ENCODE results near the gene BTNL8.
"Not testable (repeated sequence)": the region's sequence is repeated elsewhere in the genome, so short reads cannot be mapped to it uniquely, and the experiment has no call there.

The BTNL8 gene

GRCh38 chr5:180885845-180886529 lies 13.0 kb upstream of the BTNL8 start:
- not testable (repeated sequence) for DNase-seq

DNA sequence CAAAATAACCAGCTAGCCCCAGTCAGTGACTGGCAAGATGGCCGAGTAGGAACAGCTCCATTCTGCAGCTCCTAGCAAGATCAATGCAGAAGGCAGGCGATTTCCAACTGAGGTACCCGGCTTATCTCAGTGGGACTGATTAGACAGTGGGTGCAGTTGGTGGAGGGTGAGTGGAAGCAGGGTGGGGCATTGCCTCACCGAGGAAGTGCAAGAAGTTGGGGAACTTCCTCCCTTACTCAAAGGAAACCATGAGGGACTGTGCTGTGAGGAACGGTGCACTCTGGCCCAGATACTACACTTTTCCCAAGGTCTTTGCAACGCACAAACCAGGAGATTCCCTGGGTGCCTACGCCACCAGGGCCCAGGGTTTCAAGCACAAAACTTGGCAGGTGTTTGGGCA lies 9.6 kb upstream of the BTNL8 start:
- DNase-seq, result no peak

DNA sequence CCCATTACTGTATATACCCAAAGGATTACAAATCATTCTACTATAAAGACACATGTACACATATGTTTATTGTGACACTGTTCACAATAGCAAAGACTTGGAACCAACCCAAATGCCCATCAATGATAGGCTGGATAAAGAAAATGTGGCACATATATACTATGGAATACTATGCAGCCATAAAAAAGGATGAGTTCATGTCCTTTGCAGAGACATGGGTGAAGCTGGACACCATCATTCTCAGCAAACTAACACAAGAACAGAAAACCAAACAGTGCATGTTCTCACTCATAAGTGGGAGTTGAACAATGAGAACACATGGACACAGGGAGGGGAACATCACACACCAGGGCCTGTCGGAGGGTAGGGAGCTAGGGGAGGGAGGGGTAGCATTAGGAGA lies 3.6 kb upstream of the BTNL8 start:
- not testable (repeated sequence) for DNase-seq

DNA sequence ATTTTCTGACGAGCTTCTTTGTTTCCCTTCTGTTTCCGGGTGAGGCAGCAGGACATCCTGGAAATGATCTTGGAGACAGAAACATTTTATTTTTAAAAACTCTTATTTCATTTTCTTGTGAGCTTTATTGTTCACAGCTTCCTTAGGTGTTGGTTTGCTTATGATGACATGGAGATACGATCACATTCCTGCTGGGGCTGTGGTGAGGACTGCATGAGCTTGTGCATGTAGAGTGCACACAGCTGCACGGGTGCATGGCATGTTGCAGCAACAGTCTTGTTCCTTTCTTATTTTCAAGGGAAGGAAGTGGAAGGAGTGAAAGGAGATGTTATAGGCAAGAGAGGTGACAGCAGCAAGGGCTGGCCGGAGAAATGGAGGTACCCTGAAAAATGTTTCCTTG lies 1.2 kb downstream of the BTNL8 start:
- no peak for DNase-seq

- DNase-seq, result no peak
Measured at GRCh38 chr5:180901319-180902009, 2.5 kb downstream of the BTNL8 start.

DNA sequence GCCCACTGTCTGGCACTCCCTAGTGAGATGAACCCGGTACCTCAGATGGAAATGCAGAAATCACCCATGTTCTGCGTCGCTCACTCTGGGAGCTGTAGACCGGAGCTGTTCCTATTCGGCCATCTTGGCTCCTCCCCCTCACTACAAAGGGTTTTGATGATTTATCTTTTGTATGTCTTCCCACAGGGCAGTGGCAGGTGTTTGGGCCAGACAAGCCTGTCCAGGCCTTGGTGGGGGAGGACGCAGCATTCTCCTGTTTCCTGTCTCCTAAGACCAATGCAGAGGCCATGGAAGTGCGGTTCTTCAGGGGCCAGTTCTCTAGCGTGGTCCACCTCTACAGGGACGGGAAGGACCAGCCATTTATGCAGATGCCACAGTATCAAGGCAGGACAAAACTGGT lies 9.4 kb downstream of the BTNL8 start:
- no peak for DNase-seq

GRCh38 chr5:180908998-180909731 lies 10.2 kb downstream of the BTNL8 start:
- no peak for DNase-seq

DNA sequence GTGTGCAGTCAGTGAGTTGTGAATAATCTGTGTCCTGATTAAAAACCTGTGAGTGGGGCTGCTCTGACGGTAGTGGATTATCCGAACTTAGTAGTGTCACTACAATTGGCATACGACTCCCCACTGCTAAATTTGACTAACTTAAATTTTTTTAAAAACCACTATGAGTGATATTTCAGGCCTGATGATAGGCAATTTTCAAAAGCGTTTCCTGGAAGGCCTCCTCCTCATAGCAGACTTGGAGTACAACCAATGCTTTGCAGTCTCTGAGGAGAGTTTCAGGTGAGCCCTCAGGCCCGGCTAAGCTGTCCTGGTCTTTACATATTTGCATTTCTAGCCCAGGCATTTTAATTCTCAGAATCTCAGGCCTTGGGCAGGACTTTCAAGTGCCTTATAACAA lies 10.8 kb downstream of the BTNL8 start:
- DNase-seq, result no peak

DNA sequence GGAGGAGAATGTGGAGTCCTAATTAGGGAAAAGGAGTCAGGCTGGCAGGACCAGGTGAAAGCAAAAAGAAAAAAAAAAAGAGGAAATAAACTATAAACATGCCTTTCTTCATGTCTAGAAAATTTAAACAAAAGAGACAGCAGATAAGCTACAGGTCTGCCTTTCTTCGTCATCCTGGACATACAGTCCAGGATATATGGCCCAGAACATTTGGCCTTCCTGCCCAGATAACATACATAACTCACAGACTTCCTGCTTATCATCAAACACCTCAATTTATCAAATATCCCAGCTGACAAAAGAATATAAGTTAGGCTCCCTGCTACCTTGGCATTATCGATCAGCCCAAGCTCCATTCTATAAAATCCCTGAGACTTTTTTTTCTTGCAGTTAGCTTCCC lies 11.2 kb downstream of the BTNL8 start:
- DNase-seq, result no peak

DNA sequence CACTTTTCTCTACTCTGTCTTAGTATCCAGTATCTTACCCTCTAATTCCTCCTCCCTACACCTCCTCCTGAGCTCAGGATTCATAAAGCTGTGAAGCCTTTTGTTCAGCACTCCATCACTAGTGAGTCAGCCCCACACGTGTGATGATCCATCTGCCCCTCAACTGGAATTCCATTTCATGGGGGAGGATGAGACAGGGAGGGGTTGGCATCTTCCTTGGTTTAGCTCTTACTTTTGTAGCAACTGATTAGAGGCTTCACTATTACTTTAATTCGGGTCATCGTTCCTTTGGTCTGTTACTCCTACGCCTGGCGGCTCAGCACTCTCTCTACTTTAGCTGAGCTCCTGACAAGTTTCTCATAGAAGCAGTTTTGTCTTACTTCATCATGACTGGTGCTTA lies 11.8 kb downstream of the BTNL8 start:
- no peak for DNase-seq

DNA sequence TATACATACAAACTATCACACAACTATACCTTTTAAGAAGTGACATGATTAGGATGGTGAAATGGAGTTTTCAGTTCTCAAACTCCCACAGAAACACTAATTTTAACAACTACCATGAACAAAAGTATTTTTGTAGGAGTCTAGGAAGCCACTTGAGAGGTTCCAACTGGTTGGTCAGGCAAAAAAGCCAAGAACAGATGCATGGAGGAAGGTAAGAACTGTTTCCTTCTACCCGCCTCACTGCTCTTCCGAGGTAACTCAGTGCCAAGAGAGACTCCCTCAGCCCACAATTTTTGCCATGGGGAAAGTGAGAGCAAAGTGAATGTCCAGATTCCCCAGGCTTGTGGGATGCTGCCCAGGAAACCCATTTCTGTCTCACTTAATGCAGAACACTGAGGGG lies 15.7 kb downstream of the BTNL8 start:
- no peak for DNase-seq

DNA sequence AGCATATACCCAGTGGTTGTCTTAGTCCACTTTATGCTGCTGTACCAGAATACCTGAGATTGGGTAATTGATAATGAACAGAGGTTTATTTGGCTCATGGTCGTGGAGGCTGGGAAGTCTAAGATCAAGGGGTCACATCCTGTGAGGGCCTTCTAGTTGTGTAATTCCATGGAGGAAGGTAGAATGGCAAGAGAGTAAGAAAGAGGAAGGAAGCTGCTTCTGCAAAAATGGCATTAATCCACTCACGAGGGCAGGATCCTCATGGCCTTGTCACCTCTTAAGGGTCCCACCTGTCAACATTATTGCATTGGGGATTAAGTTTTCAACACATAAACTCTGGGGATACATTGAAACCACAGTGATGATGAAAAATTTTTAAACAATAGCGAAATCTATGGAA lies 17.0 kb downstream of the BTNL8 start:
- no peak for DNase-seq

GRCh38 chr5:180918380-180918779 lies 19.4 kb downstream of the BTNL8 start:
- DNase-seq, result no peak

- DNase-seq, result no peak
Measured at GRCh38 chr5:180920710-180921109, 21.8 kb downstream of the BTNL8 start.

DNA sequence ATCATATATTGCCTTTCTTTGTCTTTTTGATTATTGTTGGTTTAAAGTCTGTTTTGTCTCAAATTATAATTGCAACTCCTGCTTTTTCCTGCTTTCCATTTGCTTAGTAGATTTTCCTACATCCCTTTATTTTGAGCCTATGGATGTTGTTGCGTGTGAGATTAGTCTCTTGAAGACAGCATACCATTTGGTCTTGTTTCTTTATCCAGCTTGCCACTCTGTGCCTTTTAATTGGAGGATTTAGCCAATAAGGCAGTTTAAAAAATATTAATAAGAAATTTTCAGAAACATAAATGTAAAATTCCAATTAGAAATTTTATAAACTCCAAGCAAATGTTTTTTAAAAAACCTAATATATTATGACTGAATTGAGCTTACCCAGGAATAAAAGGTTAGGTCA lies 24.0 kb downstream of the BTNL8 start:
- no peak for DNase-seq

DNA sequence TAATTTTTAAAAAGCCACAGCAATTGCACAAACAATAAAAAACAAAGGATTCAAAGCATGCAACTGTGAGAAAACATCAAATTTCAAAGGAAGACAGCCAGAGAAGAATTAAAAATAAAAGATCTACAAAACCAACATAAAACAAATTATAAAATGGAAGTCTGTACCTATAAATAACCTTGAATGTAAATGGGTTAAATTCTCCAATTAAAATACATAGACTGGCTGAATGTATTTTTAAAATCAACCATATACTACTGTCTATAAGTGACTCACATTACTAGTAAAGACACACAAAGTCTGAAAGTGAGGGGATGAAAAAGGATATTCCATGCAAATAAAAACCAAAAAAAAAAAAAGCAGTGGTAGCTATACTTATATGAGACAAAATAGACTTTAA lies 33.7 kb downstream of the BTNL8 start:
- no peak for DNase-seq

DNA sequence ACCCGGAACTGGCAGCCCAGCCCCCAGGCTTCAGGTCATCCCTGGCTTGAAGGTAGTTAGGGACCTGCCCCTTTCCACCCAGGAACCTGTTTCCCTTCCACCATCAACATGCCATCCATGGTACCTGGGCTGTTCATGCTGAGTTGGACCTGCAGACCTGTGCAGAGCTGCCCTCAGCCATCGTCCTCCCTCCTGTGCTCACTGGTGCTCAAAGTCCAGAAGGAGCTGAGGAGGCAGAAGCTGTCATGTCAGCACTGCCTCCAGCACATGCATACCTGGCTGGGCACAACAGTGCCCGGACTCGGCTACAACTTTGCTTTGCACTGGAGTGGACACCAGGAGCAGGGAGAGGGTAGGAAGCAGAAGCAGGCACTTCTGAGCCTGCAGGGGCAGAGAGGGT lies 36.2 kb downstream of the BTNL8 start:
- no peak for DNase-seq

GRCh38 chr5:180938294-180938693 lies 39.3 kb downstream of the BTNL8 start:
- DNase-seq, result no peak

DNA sequence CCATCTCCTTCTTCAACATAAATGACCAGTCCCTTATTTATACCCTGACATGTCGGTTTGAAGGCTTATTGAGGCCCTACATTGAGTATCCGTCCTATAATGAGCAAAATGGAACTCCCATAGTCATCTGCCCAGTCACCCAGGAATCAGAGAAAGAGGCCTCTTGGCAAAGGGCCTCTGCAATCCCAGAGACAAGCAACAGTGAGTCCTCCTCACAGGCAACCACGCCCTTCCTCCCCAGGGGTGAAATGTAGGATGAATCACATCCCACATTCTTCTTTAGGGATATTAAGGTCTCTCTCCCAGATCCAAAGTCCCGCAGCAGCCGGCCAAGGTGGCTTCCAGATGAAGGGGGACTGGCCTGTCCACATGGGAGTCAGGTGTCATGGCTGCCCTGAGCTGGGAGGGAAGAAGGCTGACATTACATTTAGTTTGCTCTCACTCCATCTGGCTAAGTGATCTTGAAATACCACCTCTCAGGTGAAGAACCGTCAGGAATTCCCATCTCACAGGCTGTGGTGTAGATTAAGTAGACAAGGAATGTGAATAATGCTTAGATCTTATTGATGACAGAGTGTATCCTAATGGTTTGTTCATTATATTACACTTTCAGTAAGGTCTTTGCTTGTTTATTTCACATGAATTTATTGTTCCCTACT lies 51.5 kb downstream of the BTNL8 start:
- DNase-seq, result no peak

DNA sequence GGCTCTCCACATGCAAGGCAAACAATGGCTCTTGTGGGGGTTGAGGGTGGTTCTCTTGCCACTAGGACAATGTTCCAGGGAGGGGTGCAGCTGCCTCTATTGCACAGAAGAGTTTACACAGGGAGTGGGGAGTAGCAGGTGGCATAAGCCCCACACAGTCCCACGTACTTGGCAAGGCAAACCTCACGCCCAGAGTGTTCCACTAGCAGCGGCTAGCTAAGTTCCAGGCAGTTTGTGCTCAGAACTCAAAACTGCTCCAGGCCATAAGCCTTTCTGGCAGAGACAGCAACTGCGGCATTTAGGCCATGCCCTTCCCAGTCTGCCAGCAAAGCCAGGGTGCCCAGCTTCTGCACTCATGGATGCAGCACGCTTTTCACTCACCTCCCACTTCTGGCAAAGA lies 60.7 kb downstream of the BTNL8 start:
- no peak for DNase-seq

DNA sequence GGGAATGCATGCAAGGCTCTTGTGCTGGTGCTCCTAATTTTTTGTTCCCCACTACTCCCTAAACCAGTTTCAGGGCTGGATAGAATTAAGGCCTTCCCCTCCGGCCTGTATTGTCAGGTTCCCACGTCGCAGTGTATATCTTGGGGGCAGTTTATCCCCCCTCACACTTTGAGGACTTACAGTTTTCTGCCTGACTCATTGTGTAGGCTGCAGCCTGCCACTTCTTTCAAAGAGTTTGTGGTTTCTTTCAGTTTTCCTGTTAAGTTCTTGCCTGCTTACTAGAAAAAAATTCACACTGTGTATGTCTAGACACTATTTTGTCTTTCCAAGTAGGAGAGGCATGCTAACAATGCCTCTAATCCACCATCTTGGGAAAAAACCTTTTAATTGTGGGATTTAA lies 61.2 kb downstream of the BTNL8 start:
- DNase-seq, result no peak

GRCh38 chr5:180969406-180969805 lies 70.4 kb downstream of the BTNL8 start:
- DNase-seq, result no peak

DNA sequence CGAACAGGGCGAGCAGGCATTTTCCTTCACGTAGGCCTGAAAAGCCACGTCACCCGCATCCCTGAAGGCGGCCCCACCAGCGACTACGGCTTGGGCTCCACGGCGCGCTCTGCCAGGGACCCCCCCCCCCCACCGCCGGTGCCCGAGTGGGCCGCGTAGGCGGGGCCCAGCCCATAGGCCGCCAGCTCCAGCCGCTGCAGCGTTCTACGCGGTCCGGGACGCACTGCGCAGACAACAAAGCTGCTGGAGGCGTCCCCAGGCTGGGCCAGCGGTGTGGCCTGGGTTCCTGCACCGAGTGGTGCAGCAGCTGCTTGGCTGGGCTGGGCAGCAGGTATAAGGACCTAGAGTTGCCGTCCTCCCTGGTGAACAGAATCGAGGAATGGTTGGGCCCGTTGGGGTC lies 71.4 kb downstream of the BTNL8 start:
- DNase-seq, result no peak

- DNase-seq, result no peak
Measured at GRCh38 chr5:180970875-180971274, 71.9 kb downstream of the BTNL8 start.

Data from CD4-positive, alpha-beta T cell treated with Interleukin-17A for 1 hour (primary cell).